NCI-H2171 treated with DMSO at 0.1 percent for 48 hours (cell line): ENCODE measurements around the gene RHBDD1.

ENCODE experiments used
- DNase-seq: peaks from one replicate; lab custom pipeline; 2025; lab: John Stamatoyannopoulos, UW

RHBDD1 gene

DNA sequence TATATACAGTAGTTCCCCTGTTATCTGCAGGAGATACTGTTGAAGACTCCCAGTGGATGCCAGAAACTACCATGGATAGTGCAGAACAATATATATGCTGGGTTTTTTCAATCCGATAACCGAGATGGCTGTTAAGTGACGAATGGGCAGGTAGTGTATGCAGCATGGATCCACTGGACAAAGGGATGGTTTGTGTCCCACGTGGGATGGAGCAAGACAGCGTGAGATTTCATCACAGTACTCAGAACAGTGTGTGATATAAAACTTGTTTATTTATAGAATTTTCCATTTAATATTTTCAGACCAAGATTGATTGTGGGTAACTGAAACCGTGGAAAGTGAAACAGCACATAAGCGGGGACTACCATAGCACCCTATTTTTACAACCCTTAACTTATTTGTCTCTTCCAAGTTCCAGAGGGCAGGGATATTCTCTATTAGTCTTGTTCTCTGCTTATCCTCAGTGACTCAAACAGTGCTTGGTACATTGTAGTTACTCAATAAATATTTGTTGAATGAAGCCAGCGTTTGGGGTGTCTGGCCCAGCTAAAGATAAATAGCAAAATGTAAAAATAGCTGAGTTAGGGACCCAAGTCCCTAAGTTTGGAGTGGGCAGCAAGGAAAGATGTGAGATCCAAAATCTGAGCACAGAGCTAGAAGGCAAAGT is 50.0 kb downstream of the RHBDD1 start:
- no peak for DNase-seq

DNA sequence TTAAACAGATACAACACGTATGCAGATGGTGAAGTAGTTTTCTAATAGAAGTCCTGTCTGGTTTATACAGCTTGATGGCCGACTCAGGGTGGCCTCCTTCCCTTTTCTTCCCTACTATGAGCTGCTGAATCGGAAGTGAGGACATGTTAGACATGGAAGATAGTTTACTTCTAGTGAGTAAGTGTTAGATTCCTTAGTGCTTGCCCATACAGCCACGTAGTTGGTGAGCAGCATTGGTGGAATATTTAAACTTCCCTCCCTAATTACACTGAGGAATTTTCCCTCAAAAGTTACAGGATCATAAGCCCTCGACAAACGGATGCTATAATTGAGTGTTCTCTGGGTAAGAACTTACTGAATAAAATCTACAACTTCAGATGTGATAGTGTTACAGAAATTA is 52.1 kb downstream of the RHBDD1 start:
- DNase-seq: no peak

DNA sequence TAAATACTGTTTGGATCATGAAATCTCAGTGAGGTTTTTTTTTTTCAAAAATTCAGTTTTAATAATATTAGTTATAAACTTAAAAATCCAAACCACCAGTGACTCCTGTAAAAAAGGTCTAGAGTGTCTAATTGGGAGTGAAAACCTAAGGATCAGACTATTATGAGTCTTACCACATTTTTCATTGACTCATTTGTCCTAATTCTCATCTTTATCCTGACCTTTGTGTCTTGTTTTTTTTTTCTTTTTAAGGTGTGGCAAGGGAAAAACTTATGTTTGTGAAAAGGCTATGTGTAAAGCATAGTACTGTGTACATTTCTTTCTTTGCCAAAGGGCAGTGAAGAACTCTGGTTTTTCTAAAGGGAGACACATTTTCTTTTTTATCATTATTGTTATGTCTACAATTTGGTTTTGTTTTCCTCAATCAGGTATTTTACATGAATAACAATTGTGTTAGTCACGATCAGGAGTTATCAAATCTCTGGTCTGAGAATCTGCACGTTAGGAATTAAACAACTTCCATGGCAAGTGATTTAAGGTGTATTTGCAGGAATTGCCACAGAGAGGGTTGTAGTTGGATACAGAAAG is 52.6 kb downstream of the RHBDD1 start:
- DNase-seq: no peak

DNA sequence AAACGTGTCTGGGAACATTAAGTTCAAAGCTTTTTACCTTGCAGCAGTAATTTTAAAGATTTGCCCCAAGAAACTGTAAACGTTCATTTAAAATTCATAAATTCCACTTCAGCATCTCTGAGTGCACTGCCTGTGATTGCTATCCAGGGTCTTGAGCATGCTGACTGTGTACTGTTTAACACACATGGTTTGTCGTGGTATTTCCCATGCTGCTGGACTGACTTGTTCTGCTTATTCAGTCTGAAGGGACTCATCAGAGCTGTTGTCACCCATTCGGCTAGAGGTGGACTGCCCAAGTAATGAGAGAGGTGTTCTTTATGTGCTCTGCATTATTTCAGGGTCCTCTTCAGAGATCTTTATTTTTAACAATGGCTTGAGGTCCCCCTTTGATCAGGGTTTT is 53.1 kb downstream of the RHBDD1 start:
- DNase-seq: no peak

DNA sequence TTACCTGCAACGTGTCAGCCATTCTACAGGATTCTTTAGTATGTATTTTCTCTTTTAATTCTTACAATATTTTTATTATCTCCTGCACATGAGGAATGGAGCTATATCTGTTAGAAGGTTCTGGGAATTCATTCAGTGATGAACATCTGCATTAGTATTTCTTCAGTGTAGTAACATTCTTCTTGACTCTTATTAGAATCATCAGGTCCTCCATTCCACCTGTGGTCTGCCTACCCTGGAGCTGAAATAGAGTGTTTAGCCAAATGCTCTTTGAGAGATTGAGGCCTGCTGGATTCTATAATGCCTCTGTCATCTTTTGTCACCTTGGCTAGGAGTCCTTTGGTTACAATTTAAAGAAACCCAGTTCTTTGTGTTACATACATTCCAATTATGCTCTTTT is 54.4 kb downstream of the RHBDD1 start:
- no peak for DNase-seq

DNA sequence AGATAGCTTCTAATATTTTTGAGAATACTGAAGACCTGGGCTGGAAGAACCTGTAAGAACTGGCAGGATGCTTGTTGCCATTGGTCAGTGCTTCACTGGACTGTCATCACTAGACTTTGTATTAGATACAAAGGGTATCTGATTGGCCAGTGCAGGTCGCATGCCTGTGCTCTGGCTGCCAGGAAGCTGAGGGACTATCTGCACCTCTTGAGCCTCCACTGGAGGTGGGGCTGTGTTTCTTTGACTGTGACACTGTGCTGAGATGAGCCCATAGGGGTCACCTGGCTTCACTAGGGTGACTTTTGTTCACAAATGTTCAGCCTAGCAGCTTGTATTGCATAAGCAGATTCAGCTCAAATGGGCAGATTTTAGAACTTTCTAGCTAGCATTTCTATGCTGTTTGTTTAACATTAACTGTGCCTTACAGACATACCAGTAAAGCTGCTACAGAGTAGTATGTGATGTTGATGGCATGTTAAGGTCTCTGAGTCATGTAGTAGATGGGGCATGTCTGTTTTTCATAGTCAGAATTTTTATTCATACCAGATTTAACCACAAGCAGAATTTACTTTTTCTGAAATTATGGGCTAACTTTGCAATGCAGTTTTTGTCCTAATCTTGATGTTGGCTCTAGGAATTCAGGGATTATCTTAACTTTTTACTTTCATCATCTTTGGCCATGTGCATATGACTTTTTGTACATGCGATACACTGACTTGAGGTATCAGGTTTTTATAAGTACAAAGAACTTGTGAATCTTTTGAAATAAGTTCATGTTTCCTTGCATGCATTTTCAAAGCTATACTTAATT is 56.1 kb downstream of the RHBDD1 start:
- no peak for DNase-seq

DNA sequence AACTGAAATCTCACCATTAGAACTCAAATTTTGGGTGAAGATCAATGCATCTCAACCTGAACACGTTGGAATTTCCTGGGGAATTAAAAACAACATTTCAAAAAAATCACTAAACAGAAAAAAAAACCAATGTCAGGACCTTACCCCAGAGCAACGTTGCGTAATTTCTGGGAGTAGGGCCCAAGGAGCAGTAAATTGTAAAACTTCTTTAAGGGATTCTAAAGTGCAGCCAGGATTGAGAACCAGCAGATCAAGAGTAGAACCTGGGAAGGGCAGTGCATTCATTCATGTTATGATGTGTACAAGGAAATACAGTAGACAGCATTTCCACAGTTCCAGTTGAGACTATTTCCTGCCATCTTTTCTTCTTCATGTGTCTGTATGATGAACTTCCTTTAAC is 56.9 kb downstream of the RHBDD1 start:
- no peak for DNase-seq

DNA sequence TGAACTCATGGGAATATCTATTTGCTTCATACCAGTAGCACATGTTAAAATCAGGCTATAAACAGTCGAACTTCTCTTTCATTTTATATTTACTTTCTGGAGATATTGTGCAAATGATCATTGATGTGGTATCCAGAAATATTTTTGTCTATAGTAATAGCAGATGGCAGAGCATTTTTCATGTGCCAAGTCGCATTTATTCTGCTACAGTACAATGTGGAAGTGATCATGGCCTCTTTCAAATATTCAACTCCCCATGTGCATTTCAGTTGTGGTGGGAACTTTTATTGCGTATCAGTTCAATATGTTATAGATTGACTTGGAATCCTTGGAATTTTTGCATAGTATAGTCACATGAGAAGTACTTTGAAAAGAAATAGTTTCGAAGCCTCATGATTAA is 57.4 kb downstream of the RHBDD1 start:
- no peak for DNase-seq

DNA sequence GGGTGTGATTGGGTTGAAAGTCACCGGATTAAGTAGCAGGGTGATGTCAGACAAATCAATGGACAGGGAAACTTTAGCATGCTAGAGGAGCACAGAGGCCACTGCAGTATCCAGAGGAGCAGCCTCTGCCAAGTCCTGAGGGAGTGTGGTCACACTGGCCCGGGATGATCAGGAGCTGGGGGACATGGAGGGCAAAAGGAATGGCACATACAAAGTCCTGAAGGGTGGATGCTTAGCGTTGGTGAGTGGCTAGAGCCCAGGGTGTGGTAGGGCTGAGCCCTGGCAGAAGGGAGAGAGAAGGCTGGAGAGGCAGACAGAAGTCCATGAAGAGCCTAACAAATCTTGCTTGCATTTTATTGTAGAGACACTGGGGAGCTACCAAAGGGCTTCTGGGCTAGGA is 58.9 kb downstream of the RHBDD1 start:
- no peak for DNase-seq

DNA sequence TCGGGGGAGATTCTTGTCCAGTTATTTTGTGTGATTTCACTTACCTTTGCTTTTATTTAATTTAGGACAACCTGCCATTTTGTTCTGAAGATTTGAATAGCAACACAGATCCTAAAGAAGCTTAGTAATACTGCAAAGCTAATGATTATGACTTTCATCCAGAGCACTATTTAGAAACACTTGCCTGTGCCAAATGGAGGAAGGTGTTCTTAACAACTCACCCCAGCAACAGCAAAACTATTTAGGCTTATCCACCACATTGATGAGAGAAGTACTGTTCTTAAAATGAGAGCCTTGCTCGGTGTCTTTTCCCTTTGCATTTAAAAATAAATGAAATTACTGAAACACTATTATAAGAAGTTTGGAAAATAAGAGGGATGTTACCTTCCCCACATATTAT is 59.7 kb downstream of the RHBDD1 start:
- DNase-seq: no peak

DNA sequence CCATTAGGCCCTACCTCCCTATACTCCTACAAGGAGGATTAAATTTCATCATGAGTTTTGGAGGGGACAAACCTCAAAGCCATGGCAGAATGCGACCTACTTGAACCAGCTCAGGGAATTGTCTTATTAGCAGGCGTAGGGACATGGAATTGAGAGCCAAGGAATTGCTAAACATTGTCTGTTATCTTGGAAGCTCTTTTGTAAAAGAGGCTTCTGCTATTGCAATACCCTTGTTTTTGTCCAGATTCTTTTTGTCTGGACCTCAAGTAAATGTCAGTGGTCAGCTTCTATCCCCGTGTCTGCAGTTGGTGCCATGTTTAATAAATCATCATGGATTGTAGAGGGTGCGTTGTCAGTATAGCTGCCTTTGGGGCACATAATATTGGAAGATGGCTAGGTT is 62.3 kb downstream of the RHBDD1 start:
- no peak for DNase-seq

DNA sequence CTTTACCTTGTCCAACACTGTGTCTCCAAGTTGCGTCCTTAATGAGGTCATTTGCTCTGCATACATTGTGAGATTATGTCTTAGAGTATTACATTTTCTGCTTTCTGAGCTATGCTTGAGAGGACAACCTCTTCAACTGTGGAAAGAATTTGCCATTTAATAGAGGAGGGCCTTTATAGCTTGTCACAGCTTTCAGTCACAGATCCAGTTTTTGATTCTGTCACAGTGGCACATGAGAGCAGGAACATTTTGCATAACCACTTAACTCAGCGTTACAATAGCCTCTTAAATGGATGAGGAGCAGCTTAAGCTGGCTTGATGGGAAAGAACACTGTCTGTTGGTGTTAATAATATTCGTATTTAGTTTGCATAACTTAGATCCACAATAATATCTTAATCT is 63.0 kb downstream of the RHBDD1 start:
- no peak for DNase-seq

DNA sequence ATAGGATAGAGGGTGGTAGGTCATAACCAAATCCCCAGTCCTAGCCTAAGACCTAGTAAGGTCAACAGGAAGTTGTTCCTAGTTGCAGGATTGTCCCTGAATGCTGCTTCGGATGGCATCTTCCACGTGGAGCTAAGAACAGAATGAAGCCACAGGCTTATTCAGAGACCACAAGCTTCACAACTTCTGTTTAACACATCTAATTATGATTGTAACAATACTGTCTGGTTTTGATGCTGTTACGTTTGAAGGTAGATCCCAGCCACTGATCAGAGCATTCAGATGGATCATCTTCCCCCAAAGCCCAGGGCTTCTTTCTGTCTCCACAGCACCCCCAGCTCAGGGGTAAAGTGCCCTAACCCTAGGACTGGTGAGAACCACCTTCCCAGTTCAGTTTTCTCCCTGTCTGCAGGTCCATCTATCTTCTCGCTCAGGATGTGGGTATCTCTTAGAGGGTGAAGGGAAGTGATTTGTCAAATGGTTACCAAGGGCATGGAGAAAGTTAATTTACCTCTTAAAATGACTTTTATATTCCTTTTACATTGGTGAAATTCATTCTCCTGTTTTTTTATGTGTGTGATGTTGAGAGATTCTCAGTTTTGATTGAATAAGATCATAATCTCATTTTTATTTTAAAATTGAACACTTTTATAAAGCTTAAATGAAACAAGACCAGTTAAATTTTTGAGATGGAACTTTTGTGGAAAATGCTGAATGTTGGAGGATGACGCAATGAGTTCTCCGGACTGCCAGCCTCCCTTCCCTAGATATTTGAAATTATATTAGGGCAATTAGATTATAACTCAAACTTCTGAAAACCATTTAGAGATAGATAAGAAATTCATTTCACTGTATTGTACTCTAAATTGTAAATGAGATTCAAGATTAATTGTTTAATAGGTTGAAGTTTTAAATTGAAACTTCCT is 66.5 kb downstream of the RHBDD1 start:
- no peak for DNase-seq

DNA sequence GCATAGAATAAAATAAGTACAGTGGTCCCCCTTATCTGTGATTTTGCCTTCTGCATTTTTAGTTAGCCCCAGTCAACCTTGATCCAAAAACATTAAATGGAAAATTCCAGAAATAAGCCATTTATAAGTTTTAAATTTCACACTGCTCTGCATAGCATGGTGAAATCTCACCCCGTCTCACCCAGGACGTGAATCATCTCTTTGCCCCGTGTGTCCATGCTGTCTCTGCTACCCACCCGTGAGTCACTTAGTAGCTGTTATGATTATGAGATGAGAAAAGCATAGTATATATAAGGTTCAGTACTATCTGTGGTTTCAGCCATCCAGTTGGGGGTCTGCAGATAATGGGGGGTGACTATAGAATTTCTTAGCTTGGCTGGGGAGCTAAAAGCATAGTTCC is 67.3 kb downstream of the RHBDD1 start:
- DNase-seq: no peak

DNA sequence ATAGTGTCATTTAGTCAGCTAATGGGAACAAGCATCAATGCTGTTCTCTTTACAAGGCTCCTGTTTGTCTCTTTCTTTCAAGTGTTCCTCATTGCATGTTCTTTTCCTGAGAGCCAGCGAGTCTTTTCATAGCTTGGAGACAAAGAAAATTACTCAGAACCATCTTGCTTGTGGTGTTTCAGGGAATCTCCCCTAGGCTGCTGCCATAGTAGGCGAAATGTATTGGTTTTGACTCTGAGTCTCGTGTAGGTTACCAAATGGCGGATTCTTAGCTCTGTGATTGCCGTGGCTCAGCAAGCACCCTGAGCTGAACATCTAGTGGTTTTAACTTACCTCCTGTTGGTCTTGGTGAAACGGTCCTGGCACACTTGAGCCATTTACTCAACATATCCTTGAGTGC is 68.7 kb downstream of the RHBDD1 start:
- no peak for DNase-seq

DNA sequence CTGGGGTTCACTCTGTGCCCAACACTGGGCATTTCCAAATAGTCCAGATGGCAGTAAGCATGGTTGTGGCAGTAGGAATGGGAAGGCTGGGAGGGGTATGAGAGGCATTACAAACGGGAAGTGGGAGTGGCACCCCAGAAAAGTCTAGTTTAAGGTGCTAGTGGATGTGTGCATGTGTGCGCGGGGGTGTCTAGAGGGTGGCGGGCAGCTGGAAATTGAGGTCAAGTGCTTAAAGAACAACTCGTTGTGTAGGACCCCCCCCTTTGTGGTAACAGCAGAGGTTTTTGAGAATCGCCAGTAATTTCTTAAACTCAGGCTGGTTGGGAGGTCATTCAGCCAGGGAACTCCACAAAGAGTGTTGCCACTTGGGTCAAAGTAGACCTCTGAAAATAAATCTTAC is 69.9 kb downstream of the RHBDD1 start:
- DNase-seq: no peak

DNA sequence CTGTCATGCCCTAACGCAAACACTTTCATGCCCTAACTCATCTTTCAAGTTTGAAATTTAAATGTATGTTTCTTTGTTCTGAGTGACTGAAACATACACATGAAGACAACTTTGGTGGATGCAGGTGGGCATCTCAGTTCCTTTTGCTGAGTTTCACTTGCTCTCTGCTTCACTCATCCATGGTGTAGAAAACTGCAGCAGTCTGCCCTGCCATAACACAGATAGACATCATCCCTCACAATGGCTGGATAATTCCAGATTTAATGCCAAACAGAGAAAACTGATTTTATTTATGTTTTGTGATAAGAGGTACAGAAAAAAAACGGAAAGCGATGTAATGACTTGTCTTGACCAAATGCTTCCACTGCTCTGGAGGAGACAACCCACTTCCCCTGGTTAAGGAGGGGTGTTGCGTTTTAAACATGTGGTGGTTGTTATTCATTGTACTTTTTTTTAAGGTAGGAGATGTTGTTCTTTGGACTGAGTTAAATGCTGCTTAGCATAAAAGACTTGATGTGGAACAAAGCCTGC is 70.4 kb downstream of the RHBDD1 start:
- no peak for DNase-seq

DNA sequence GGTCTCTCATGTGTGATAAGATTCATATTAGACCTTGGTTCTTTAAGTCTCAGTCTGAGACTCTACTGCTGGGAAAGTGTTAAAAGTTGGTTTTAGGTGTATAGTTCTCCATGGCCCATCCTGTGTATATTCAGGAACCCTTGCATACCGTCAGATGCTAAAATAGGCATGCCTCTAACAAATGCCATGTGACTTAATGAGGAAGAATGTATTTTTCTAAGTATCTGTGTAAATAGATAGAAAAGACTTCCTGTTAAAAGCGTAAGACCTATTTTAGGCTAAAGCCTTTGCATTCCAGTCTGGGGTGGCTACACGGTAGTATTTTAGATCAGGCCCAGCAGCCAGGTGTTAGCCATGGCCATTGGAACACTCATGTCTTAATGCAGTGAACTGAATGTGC is 73.3 kb downstream of the RHBDD1 start:
- DNase-seq: no peak

DNA sequence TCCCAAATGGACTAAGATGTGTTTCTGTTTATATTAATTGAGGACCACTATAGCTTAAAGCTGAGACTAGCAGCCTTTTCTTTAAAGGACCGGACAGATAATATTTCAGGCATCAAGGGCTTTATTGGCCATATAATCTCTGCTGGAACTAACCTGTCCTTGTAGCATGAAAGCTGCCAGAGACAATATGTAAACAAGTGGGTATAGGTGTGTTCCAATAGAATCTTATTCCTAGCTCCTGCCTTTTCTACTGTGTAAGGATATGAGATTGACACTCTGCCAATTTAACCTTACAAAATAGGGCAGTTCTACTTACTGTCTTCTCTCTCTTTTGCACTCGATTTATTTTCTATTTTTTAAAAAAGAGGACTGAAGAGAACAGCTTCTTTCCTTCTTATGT is 74.0 kb downstream of the RHBDD1 start:
- no peak for DNase-seq

DNA sequence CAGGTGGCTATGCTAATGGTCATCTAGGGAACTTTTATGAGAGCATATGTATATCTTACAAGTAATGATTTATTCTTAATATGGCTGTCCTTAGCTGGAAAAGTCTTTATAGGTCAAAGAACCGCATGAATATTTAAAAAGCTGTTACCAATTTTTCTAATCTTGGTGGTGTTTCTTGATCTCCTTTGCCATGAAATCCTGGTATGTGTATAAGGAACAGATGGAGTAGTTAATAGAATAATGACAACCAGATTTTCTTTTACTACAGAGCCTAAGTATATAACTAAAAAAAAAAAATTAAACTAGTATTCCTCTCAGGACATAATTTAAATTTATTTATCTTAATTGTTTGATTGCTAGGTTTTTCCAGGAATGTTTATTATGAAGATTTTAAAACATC is 74.5 kb downstream of the RHBDD1 start:
- DNase-seq: no peak

DNA sequence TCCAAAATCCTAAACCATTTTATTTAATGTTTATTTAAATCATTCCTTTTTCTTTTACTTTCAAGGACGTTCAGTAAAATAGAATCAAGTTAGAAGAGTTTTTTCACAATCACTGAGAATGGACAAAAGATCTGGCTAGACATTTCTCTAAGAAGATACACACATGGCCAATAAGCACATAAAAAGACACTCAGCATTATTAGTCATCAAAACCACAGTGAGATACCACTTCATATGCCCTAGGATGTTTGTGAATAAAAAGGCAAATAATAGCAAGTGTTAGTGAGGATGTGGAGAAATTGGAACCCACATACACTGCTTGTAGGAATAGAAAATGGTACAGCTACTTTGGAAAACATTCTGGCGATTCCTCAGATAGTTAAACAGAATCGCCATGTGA is 76.1 kb downstream of the RHBDD1 start:
- DNase-seq: no peak

DNA sequence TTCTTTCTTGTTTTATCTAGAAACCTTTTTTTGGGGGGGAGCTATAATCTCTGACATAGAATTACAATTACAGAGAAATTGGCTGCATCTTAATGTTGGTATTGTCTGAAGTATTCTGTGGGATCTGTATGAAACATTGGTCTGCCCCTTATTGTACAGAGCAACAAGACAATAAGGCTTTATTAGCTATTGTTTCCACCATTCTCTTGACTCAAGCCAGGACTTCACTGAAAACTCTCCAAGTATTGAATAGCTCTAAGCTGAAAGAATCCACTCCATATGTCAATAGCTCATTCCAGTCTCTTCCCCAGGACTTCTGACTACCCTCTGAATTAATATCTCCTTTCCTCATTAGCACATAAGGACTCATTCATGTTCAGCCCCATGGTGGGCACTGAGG is 77.8 kb downstream of the RHBDD1 start:
- DNase-seq: no peak
